HG02852 (cell line): ENCODE data around the gene BARHL1.
"Not testable (repeated sequence)": the region's sequence is repeated elsewhere in the genome, so short reads cannot be mapped to it uniquely, and the experiment has no call there.

ENCODE experiments used
- ATAC-seq: cut with Tn5 transposase; IDR thresholded peaks from one replicate; pipeline ENCODE4 v1.9.1; 2021; ENCODE audit warnings: mild to moderate bottlenecking, moderate library complexity; ENCODE audit not compliant: unreplicated experiment

The BARHL1 gene

GRCh38 chr9:132556235-132556634, 26.2 kb upstream of the BARHL1 start:
- no peak for ATAC-seq

- no peak for ATAC-seq
These were observed 25.7 kb upstream of the BARHL1 start for GRCh38 chr9:132556714-132557113.

- ATAC-seq, result no peak
These were observed 25.2 kb upstream of the BARHL1 start for GRCh38 chr9:132557159-132557558.

- no peak for ATAC-seq
These were observed 22.7 kb upstream of the BARHL1 start for GRCh38 chr9:132559711-132560110.

GRCh38 chr9:132560616-132561202, 21.7 kb upstream of the BARHL1 start:
- no peak for ATAC-seq

- no peak for ATAC-seq
These were observed 20.2 kb upstream of the BARHL1 start for GRCh38 chr9:132562306-132562573.

GRCh38 chr9:132564526-132564925, 17.9 kb upstream of the BARHL1 start:
- ATAC-seq, result no peak

GRCh38 chr9:132568787-132569186, 13.6 kb upstream of the BARHL1 start:
- ATAC-seq, result not testable (repeated sequence)

GRCh38 chr9:132571806-132572600, 10.4 kb upstream of the BARHL1 start:
- ATAC-seq, result no peak

- ATAC-seq, result no peak
These were observed 9.5 kb upstream of the BARHL1 start for GRCh38 chr9:132572921-132573320.

GRCh38 chr9:132575005-132575609, 7.3 kb upstream of the BARHL1 start:
- ATAC-seq, result no peak

- no peak for ATAC-seq
These were observed 6.6 kb upstream of the BARHL1 start for GRCh38 chr9:132575811-132576210.

GRCh38 chr9:132577119-132577518, 5.3 kb upstream of the BARHL1 start:
- ATAC-seq, result no peak

- no peak for ATAC-seq
These were observed 4.0 kb upstream of the BARHL1 start for GRCh38 chr9:132578367-132578932.

- no peak for ATAC-seq
These were observed 3.0 kb upstream of the BARHL1 start for GRCh38 chr9:132579427-132579798.

GRCh38 chr9:132582786-132583583, 579 bp downstream of the BARHL1 start:
- ATAC-seq, result no peak

- ATAC-seq, result no peak
These were observed 1.3 kb downstream of the BARHL1 start for GRCh38 chr9:132583584-132584304.

GRCh38 chr9:132584601-132585560, 2.5 kb downstream of the BARHL1 start:
- no peak for ATAC-seq

- ATAC-seq, result no peak
These were observed 3.8 kb downstream of the BARHL1 start for GRCh38 chr9:132585954-132586829.
